ENCODE data around the gene MYCBP2.
"Not testable (repeated sequence)": the region's sequence is repeated elsewhere in the genome, so short reads cannot be mapped to it uniquely, and the experiment has no call there.

Gene MYCBP2

GRCh38 chr13:77028202-77028601 lies 298.7 kb downstream of the MYCBP2 start:
- DNase-seq (ENCODE audit: low read depth in 2 of 2): no peak

GRCh38 chr13:77026861-77027621 lies 299.9 kb downstream of the MYCBP2 start, which contains the start of gene FBXL3:
TSS of gene FBXL3 (minus strand) at chr13:77027159. CDS start at chr13:77021860, 5,299 bp downstream.
- DNase-seq (ENCODE audit: low read depth in 2 of 2): peak; percentile 65 to 71

- peak; percentile 51 to 57 for DNase-seq (ENCODE audit: low read depth in 2 of 2)
Measured at GRCh38 chr13:77026255-77026860, 300.5 kb downstream of the MYCBP2 start.

GRCh38 chr13:77022341-77022740 lies 304.6 kb downstream of the MYCBP2 start:
- DNase-seq (ENCODE audit: low read depth in 2 of 2): no peak

- no peak for DNase-seq (ENCODE audit: low read depth in 2 of 2)
Measured at GRCh38 chr13:77019756-77020155, 307.1 kb downstream of the MYCBP2 start.

GRCh38 chr13:77016888-77017623 lies 309.8 kb downstream of the MYCBP2 start:
- no peak for DNase-seq (ENCODE audit: low read depth in 2 of 2)

- DNase-seq (ENCODE audit: low read depth in 2 of 2): no peak
Measured at GRCh38 chr13:77016251-77016812, 310.6 kb downstream of the MYCBP2 start.

- DNase-seq (ENCODE audit: low read depth in 2 of 2): no peak
Measured at GRCh38 chr13:77014906-77015685, 311.8 kb downstream of the MYCBP2 start.

- DNase-seq (ENCODE audit: low read depth in 2 of 2): no peak
Measured at GRCh38 chr13:77013853-77014542, 312.9 kb downstream of the MYCBP2 start.

GRCh38 chr13:77009719-77010118 lies 317.2 kb downstream of the MYCBP2 start:
- DNase-seq (ENCODE audit: low read depth in 2 of 2): not testable (repeated sequence)

- DNase-seq (ENCODE audit: low read depth in 2 of 2): no peak
Measured at GRCh38 chr13:77009011-77009410, 317.9 kb downstream of the MYCBP2 start.

- DNase-seq (ENCODE audit: low read depth in 2 of 2): not testable (repeated sequence)
Measured at GRCh38 chr13:77008337-77008736, 318.6 kb downstream of the MYCBP2 start.

- no peak for DNase-seq (ENCODE audit: low read depth in 2 of 2)
Measured at GRCh38 chr13:77002590-77003190, 324.2 kb downstream of the MYCBP2 start.

- DNase-seq (ENCODE audit: low read depth in 2 of 2): no peak
Measured at GRCh38 chr13:77001963-77002587, 324.8 kb downstream of the MYCBP2 start.

- no peak for DNase-seq (ENCODE audit: low read depth in 2 of 2)
Measured at GRCh38 chr13:77001540-77001939, 325.4 kb downstream of the MYCBP2 start.

- no peak for DNase-seq (ENCODE audit: low read depth in 2 of 2)
Measured at GRCh38 chr13:77000475-77000874, 326.4 kb downstream of the MYCBP2 start.
